ENCODE results near the gene WNK4.

Gene WNK4

DNA sequence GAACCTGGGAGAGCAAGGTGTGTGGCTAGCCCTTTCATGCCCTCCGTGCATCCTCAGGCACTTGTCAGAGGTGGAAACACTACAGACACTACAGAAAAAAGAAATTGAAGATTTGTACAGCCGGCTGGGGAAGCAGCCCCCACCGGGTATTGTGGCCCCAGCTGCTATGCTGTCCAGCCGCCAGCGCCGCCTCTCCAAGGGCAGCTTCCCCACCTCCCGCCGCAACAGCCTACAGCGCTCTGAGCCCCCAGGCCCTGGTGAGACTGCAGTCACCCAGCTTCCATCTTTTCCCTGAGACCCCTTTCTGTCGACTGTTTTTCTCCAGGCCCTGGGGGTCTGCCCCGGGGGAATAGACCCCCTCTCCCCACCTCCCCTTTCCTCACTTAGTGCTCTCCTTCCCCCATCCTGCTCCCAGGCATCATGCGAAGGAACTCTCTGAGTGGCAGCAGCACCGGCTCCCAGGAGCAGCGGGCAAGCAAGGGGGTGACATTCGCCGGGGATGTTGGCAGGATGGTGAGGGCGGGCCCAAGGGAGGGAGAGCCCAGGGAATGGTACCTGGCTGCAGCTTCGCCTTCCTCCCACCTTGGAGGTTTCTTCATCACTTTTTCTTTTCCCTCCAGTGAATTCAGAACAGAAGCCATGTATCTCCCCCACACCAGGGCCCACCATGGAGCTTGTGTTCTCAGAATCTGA, 15.8 kb downstream of the WNK4 start:
- no peak for DNase-seq

- no peak for DNase-seq
These were observed 16.9 kb downstream of the WNK4 start for GRCh38 chr17:42797067-42798007.

- DNase-seq, result no peak
These were observed 17.6 kb downstream of the WNK4 start for GRCh38 chr17:42798011-42798382.

DNA sequence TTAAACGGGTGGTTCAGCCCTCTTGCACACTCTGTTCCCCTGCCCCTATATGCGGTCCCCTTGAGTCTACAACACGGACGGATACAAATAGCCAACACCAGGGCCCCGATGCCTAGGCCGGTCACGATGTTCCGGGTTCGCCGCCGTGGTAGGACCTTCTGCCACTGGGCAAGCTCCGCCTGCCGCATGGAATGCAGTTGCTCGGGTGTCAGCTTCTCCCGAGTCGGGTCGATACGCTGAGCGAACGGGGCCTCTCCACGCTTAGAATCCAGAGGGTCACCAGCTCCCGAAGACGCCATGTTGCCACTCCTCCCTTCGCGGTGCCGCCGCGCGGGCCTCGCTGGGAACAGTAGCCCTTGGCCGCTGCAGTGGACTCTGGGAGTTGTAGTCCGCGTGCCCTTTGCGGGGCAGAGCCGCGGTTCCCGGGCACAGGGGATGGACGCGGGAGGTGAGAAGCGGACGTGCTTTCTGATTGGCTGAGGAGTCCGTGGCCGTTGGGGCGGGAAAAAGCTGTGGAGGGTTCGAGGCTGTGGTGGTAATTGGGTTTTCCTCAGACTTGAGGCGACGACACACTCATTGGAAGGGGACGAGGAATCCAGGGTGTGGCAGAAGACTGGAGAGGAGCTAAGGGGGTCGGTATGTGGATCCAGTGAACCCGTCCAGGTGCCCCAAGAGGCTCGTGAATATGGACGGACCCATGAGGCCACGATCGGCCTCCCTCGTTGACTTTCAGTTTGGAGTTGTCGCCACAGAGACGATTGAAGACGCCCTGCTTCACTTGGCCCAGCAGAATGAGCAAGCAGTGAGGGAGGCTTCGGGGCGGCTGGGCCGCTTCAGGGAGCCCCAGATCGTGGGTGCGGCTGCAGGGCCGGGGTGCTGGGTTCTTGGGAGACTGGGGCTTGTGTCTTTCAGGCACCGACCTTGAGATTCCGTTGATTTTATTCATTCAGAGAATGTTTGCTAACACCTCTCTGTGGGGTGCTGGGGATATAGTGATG, 18.3 kb downstream of the WNK4 start, which contains the start of the genes CNTD1 and COA3:
TSS of gene CNTD1 (plus strand) at position 479 of the 998 bp plus-strand sequence. CDS start at position 686, 207 bp downstream.
TSS of gene COA3 (minus strand) at position 322 of the 998 bp plus-strand sequence. CDS start at position 299, 23 bp downstream.
- DNase-seq, result peak; percentile 23 to 84 (median 69)

DNA sequence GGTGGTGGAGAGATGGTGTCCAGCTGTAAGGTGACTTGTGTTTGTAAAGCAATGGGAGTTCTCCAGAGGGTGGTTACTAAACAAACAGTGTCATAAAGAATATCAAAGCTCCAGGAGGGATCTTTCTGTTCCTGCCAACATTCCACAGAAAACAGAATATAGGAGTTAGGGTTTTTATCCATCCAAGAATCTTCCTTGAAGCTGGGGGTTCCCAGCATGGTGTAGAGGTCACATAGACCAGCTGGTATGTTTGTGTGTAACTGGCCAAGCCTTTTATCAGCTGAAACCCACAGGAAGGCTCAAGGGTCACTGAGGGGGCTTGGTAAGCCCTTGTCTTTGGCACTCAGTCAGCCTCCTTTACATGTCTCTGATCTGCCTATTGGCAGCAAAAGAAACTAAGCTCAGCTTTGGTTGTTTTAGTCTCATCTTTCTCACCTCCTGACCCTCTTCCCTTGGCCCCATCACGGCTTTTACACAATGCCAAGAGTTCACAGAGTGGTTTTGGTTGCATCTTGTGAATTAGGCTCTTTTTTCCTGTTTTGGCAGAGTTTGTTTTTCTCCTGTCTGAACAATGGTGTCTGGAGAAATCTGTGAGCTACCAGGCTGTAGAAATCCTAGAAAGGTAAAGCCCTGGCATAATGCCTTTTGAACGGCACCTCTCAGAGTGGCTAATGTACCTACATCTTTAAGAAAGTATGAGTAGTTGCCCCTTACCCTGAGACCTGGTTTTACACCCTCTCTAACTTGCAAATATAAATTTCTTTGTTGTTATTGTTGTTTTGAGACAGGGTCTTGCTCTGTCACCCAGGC, 22.9 kb downstream of the WNK4 start:
- DNase-seq, result no peak

- DNase-seq, result no peak
These were observed 24.5 kb downstream of the WNK4 start for GRCh38 chr17:42804918-42805367.

DNA sequence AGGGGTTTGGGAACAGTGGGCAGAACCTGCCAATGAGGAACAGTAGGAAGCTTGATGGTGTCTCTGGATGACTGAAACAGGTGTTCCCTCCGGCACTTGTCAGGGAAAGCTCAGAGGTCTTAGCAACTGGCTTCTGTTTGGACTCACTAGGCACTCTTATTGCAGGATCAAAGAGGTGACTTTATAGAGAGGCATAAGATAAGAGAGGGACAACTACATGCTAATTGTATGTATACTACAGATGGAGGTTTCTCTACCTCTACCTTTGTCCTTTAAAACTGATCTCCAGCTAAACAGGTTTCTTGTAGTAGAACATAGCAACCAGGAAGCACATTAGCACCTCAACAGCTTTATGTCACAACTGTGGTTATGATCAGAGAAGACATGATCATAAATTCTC, 25.8 kb downstream of the WNK4 start:
- DNase-seq, result no peak

DNA sequence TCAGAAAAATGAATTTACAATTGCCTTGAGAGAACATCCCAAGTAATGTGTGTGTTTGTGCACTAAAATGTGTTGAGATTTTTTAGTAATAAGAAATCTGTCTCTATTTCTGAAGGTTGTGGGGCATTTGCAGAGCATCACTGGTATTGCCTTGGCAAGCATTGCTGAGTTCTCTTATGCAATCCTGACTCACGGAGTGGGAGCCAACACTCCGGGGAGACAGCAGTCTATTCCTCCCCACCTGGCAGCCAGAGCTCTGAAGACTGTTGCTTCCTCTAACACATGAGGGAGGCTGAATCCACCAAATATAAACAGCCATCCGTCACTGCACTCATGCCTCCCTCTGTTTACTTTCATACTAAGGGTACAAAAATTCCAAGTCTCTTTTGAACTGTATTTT, 28.8 kb downstream of the WNK4 start:
- DNase-seq, result peak in 7 of 51 donors; percentile 1 to 45 (median 12)

DNA sequence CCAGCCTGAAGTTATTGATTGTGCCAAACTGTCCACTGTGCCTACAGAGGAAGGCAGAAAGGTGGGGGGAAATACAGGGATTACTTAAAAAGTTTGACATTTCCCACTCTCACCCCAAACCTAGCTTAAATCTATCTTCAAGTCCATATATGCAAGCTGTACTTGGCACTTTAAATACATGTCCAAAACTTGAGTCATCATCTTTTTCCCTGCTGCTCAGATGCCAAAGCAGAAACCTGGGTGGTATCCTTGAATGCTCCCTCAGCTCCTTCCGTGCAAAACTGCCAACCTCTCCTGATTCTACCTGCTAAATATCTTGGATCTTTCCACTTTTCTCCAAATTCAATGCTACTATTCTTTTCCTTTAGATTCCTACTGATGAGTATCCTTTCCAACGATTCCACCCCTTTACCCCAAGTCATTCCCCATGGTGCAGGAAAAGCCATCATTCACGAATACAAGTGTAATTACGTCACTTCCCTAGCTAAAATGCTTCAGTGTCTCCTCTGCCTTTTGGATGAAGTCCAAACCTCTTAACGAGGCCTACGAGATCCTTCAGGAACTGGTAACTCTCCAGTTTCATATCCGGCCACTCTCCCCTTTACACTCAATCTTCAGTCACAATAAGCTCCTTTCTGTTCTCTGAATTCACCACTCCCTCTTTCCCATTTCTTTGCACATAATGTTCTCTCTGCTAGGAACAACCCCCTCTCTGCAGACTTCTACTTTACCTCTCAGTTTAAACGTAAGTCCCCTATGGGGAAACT, 34.4 kb downstream of the WNK4 start:
- no peak for DNase-seq

DNA sequence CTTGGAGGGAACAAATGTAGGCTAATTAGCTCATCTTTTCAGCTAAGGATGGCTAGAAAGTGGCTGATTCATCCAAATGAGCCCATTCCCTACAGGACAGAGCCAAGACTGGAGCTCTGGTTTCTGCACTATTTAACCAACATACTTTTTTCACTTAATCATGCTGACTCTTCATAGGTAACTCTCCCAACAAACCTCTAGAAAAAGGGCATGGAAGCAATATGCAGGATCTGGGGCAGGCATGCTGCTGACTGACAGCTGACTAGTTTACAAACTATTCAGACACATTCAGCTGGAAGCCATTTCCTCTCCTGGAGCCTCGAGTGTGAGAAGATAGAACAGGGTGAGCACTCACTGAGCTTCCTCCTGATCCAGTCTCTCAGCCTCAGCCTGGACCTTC, 37.5 kb downstream of the WNK4 start:
- no peak for DNase-seq

DNA sequence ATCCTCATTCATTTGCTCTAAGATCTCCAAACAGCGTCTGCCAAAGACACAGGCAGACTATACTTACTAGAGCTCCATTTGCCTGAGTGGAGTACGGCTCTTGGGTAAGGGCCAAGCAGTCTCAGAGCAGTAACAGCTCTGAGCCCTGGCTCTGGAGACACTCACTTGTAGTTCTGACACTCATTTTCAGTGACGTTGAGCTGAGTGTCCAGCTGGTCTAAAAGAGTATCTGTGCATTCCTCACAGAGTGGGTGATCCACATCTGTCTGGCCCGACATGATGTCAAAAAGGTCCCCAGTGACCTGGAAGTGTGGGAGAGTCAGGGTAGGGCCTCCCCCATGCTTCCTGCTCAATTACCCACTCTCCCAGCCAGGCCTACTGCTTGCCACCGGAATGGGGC, 38.0 kb downstream of the WNK4 start:
- DNase-seq, result no peak

- DNase-seq, result peak in 7 of 51 donors; percentile 4 to 29 (median 10)
These were observed 39.6 kb downstream of the WNK4 start for GRCh38 chr17:42819939-42820535.

DNA sequence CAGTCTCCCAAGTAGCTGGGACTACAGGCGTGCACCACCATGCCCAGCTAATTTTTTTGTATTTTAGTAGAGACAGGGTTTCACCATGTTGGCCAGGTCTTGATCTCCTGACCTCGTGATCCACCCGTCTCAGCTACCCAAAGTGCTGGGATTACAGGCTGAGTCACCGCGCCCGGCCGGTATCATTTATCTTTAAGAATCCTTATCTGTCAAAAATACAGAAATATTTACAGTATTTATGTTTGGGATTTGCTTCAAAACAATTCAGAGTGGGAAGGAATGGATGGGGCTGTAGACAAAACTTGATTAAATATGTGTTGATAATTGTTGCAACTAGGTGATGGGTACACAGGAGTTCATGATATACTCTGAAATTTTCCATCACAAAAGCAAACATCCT, 40.8 kb downstream of the WNK4 start:
- no peak for DNase-seq

GRCh38 chr17:42827472-42827871, 47.1 kb downstream of the WNK4 start:
- DNase-seq, result no peak

GRCh38 chr17:42830971-42831370, 50.6 kb downstream of the WNK4 start:
- DNase-seq, result no peak

GRCh38 chr17:42832213-42832933, 52.0 kb downstream of the WNK4 start:
- DNase-seq, result no peak

- DNase-seq, result peak; percentile 60 to 98 (median 89)
These were observed 52.7 kb downstream of the WNK4 start, which contains the start of gene PSME3 for GRCh38 chr17:42832934-42833766. Gene PSME3 (plus strand): TSS chr17:42833397. CDS start chr17:42833632, 235 bp downstream.
